DOHH2 (cell line): ENCODE data around the gene USH1C.

ENCODE experiments used
- H3F3A ChIP-seq: fragments of 200-600 bp; sonication (generic), shearing (Covaris generic); 2 replicates; pipeline ENCODE4 v1.6.0; 2016; ENCODE audit warnings: antibody characterized with exemption, mild to moderate bottlenecking; ENCODE audit not compliant: control insufficient read depth, insufficient read depth
- H3K27ac ChIP-seq: fragments of 200-600 bp; sonication (generic); 2 replicates; pipeline ENCODE4 v1.5.1; 2014; ENCODE audit warnings: low read depth, mild to moderate bottlenecking, low read length, moderate library complexity
- H3K27me3 ChIP-seq: fragments of 200-600 bp; sonication (generic); 2 replicates; pipeline ENCODE4 v1.6.1; 2014; ENCODE audit warnings: mild to moderate bottlenecking, low read length, mixed read lengths; ENCODE audit not compliant: control insufficient read depth
- H3K36me3 ChIP-seq: fragments of 200-600 bp; sonication (generic); 2 replicates; pipeline ENCODE4 v1.6.1; 2014; ENCODE audit warnings: mild to moderate bottlenecking, low read length, moderate library complexity, mixed read lengths; ENCODE audit not compliant: control insufficient read depth
- H3K4me1 ChIP-seq: fragments of 200-600 bp; sonication (generic); 2 replicates; pipeline ENCODE4 v1.6.1; 2014; ENCODE audit warnings: mild to moderate bottlenecking, low read length, mixed read lengths; ENCODE audit not compliant: control insufficient read depth
- H3K4me2 ChIP-seq: fragments of 200-600 bp; sonication (generic); 2 replicates; pipeline ENCODE4 v1.6.0; 2014; ENCODE audit warnings: mild to moderate bottlenecking, low read length, moderate library complexity
- H3K4me3 ChIP-seq: fragments of 200-600 bp; sonication (generic); 2 replicates; pipeline ENCODE4 v1.5.1; 2014; ENCODE audit warnings: mild to moderate bottlenecking, low read length, mixed read lengths
- H3K79me2 ChIP-seq: fragments of 200-600 bp; sonication (generic); 2 replicates; pipeline ENCODE4 v1.6.1; 2014; ENCODE audit warnings: mild to moderate bottlenecking, low read length, mixed read lengths; ENCODE audit not compliant: control insufficient read depth
- H3K9me2 ChIP-seq: fragments of 200-600 bp; sonication (generic); replicated peaks from 2 replicates; pipeline ENCODE4 v1.6.1; 2014; ENCODE audit warnings: mild to moderate bottlenecking, low read length, mixed read lengths; ENCODE audit not compliant: control insufficient read depth
- H3K9me3 ChIP-seq: fragments of 200-600 bp; sonication (generic); 2 replicates; pipeline ENCODE4 v1.6.1; 2014; ENCODE audit warnings: antibody characterized with exemption, low read length, mixed read lengths; ENCODE audit not compliant: control insufficient read depth, insufficient read depth
- H4K20me1 ChIP-seq: fragments of 200-600 bp; sonication (generic); 2 replicates; pipeline ENCODE4 v1.6.0; 2014; ENCODE audit warnings: low read depth, mild to moderate bottlenecking, antibody characterized with exemption, low read length, moderate library complexity; ENCODE audit not compliant: control insufficient read depth, insufficient read depth
- CTCF ChIP-seq: fragments of 200-600 bp; sonication (generic); IDR thresholded peaks from one replicate; pipeline ENCODE4 v1.5.1; 2014; ENCODE audit warnings: antibody characterized with exemption, mild to moderate bottlenecking, low read depth, low read length; ENCODE audit not compliant: poor library complexity, severe bottlenecking
- EZH2phosphoT487 ChIP-seq: fragments of 200-600 bp; sonication (generic); IDR thresholded peaks from 2 replicates; pipeline ENCODE4 v1.6.1; 2017; ENCODE audit warnings: borderline replicate concordance, mild to moderate bottlenecking, antibody characterized with exemption, low read length, moderate library complexity, mixed read lengths

Gene USH1C

DNA sequence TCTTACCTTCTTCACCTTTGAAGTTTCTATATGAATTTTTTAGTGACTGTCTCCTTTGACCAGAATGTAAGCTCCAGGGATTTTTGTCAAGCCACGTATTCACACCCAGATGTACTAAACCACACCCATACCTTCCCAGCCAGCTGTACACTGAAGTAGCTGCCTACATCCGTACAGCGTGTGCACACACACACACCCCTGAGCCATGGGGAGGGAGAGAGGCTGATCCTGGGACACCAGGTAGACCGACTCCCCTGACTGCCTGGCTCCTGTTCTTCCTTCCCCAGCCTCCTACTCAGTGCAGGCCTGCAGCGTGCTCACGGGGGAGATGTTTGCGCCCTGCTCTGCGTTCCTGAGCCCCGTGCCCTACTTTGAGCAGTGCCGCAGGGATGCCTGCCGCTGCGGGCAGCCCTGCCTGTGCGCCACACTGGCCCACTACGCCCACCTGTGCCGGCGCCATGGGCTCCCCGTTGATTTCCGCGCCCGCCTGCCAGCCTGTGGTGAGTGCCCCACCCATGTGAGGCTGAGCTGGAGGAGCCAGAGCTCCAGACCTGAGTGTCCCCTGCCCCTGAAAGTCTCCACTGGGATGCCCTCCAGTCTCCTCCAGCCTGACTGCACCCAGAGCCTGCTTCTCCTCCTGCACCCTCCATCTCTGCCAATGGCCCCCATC lies 28.7 kb upstream of the USH1C start:
- Histone ChIP-seq H3K36me3 (no peaks in the 10 kb centered on the region), H3F3A (no peaks in the 10 kb centered on the region), H3K79me2 (no peaks in the 10 kb centered on the region), H3K27ac (no peak overlapping the region), H3K4me2 (no peak overlapping the region), H4K20me1 (no peaks in the 10 kb centered on the region), H3K9me2 (no peaks in the 10 kb centered on the region), H3K27me3 (no peaks in the 10 kb centered on the region), H3K4me1 (peaks cover 9% of the 10 kb centered on the region), H3K9me3 (no peaks in the 10 kb centered on the region), H3K4me3 (no peak overlapping the region)
- TF ChIP-seq EZH2phosphoT487 (no peak), CTCF (no peak)

DNA sequence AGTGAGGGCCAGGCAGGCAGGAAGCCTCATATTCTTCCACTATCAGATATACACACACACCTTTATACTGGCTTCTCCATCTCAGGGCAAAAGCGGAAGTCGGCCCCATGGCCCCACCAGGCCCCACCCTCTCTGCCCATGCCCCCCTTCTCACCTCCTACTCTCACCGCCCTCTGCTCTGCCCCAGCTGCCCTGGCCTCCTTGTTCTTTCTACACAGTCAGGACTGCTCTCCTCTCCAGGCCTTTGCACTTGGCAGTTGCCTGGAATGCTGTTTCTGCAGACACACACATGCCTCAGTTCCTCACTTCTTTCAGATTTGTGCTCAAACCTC lies 28.1 kb upstream of the USH1C start:
- H4K20me1 ChIP-seq: no peaks in the 10 kb centered on the region
- no peak overlapping the region for H3K4me3 ChIP-seq
- H3K4me2 ChIP-seq: no peak overlapping the region
- H3F3A ChIP-seq: no peaks in the 10 kb centered on the region
- no peak overlapping the region for H3K27ac ChIP-seq
- no peaks in the 10 kb centered on the region for H3K27me3 ChIP-seq
- no peaks in the 10 kb centered on the region for H3K36me3 ChIP-seq
- H3K9me3 ChIP-seq: no peaks in the 10 kb centered on the region
- H3K9me2 ChIP-seq: no peaks in the 10 kb centered on the region
- TF ChIP-seq EZH2phosphoT487: no peak
- TF ChIP-seq CTCF: no peak
- H3K79me2 ChIP-seq: no peaks in the 10 kb centered on the region
- H3K4me1 ChIP-seq: peaks cover 9% of the 10 kb centered on the region

GRCh38 chr11:17571431-17572358 lies 27.5 kb upstream of the USH1C start:
- Histone ChIP-seq H3K79me2 (no peaks in the 10 kb centered on the region), H3K36me3 (no peaks in the 10 kb centered on the region), H3K27ac (no peak overlapping the region), H4K20me1 (no peaks in the 10 kb centered on the region), H3K4me3 (no peak overlapping the region), H3F3A (no peaks in the 10 kb centered on the region), H3K4me1 (peaks cover 9% of the 10 kb centered on the region), H3K4me2 (no peak overlapping the region), H3K9me3 (no peaks in the 10 kb centered on the region), H3K27me3 (no peaks in the 10 kb centered on the region), H3K9me2 (no peaks in the 10 kb centered on the region)
- TF ChIP-seq EZH2phosphoT487 (no peak), CTCF (no peak)
